ENCODE measurements around the gene SMG9. TPM values are rescaled to one million over a fixed set of nuclear protein-coding genes. Genes with fewer than 3 reads are reported as not detected.

Gene SMG9
- total RNA-seq, 6 experiments from 2014 or later, result 29.8 to 39.4 (median 32.0) TPM

DNA sequence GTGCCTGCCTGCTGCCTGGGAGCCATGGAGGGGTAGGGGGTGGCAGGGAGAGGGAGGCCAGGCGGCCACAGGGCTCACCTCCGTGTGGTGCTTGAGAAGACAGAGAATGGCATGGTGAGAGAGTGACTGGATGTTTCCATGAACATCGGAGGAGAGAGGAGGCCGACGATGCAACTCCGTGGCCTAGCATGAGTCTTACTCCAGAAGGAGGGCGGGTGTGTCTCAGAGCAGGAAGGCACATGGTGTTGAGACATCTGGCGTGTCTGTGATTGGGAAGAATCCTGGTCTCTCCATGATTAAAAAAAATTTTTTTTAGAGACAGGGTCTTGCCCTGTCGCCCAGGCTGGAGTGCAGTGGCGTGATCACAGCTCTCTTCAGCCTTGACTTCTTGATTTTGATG is 33.8 kb downstream of the SMG9 start:
- Mint-ChIP-seq H3K27me3 (ENCODE audit: insufficient read depth) (peaks cover 6% of the 10 kb centered on the region), H3K36me3 (ENCODE audit: low read depth) (no peaks in the 10 kb centered on the region), H3K4me1 (ENCODE audit: low read depth) (no peaks in the 10 kb centered on the region), H3K9me3 (no peaks in the 10 kb centered on the region), H3K27ac (no peak overlapping the region), H3K4me3 (no peak overlapping the region)
- DNase-seq, result no peak
- TF ChIP-seq, protein P1, sequence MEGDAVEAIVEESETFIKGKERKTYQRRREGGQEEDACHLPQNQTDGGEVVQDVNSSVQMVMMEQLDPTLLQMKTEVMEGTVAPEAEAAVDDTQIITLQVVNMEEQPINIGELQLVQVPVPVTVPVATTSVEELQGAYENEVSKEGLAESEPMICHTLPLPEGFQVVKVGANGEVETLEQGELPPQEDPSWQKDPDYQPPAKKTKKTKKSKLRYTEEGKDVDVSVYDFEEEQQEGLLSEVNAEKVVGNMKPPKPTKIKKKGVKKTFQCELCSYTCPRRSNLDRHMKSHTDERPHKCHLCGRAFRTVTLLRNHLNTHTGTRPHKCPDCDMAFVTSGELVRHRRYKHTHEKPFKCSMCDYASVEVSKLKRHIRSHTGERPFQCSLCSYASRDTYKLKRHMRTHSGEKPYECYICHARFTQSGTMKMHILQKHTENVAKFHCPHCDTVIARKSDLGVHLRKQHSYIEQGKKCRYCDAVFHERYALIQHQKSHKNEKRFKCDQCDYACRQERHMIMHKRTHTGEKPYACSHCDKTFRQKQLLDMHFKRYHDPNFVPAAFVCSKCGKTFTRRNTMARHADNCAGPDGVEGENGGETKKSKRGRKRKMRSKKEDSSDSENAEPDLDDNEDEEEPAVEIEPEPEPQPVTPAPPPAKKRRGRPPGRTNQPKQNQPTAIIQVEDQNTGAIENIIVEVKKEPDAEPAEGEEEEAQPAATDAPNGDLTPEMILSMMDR (IDR thresholded peaks at IDR 0.05), result no peak

DNA sequence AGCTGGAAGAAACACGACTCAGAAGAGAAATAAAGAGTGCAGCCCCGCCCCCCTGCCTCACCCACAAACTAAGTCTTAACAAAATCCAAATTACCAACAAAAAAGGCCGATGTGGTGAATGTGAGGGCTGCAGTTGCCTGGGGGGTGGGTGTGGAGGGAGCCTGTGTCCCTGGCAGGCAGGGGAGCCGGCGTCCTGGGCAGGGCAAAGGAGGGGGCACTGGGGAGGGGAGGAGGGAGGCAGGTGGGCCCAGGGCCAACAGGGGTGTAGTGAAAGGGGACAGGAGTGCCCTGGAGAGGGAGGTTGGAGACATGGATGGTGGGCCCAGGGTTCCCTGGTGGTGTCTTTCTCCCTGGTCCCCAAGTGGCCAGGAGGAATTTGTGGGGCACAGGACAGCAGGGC is 34.8 kb downstream of the SMG9 start:
- H3K9me3 Mint-ChIP-seq, result no peaks in the 10 kb centered on the region
- H3K36me3 Mint-ChIP-seq (ENCODE audit: low read depth), result no peaks in the 10 kb centered on the region
- H3K27ac Mint-ChIP-seq, result no peak overlapping the region

DNA sequence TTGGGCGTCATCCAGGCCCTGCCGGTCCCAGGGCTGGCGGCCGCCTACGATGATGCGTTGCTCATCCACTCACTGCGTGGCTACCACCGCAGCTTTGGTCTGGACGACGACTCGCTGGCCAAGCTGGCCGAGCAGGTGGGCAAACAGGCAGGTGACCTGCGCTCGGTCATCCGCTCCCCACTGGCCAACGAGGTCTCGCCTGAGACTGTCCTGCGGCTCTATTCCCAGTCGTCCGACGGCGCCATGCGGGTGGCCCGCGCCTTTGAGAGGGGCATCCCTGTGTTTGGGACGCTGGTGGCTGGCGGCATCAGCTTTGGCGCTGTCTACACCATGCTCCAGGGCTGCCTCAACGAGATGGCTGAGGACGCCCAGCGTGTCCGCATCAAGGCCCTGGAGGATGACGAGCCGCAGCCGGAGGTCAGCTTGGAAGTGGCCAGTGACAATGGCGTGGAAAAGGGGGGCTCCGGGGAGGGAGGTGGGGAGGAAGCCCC is 35.3 kb downstream of the SMG9 start:
- H3K4me1 Mint-ChIP-seq (ENCODE audit: low read depth), result no peaks in the 10 kb centered on the region
- no peaks in the 10 kb centered on the region for H3K9me3 Mint-ChIP-seq
- no peak for DNase-seq
- H3K27me3 Mint-ChIP-seq (ENCODE audit: insufficient read depth), result peaks cover 6% of the 10 kb centered on the region
- TF ChIP-seq, protein P1 (IDR thresholded peaks at IDR 0.05), result no peak
- H3K27ac Mint-ChIP-seq, result no peak overlapping the region
- no peak overlapping the region for H3K4me3 Mint-ChIP-seq
- no peaks in the 10 kb centered on the region for H3K36me3 Mint-ChIP-seq (ENCODE audit: low read depth)

More for the DNA sequence above, 34.8 kb downstream of the SMG9 start:
- Mint-ChIP-seq H3K27me3 (ENCODE audit: insufficient read depth) (peaks cover 6% of the 10 kb centered on the region), H3K4me3 (no peak overlapping the region), H3K4me1 (ENCODE audit: low read depth) (no peaks in the 10 kb centered on the region)
- DNase-seq, result no peak
- TF ChIP-seq, protein P1 (IDR thresholded peaks at IDR 0.05), result no peak

DNA sequence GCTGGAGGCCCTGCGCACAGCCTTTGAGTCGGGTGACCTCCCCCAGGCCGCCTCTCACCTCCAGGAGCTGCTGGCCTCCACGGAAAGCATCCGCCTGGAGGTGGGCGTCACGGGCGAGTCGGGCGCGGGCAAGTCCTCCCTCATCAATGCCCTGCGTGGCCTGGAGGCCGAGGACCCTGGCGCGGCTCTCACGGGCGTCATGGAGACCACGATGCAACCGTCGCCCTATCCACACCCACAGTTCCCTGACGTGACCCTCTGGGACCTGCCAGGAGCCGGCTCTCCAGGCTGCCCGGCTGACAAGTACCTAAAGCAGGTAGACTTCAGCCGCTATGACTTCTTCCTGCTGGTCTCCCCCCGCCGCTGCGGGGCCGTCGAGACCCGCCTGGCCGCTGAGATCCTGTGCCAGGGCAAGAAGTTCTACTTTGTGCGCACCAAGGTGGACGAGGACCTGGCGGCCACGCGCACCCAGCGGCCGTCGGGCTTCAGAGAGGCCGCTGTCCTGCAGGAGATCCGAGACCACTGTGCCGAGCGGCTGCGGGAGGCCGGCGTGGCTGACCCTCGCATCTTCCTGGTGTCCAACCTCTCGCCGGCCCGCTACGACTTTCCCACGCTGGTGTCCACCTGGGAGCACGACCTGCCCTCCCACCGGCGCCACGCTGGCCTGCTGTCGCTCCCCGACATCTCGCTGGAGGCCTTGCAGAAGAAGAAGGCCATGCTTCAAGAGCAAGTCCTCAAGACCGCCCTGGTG is 36.0 kb downstream of the SMG9 start:
- Mint-ChIP-seq H3K27ac (no peak overlapping the region), H3K36me3 (ENCODE audit: low read depth) (no peaks in the 10 kb centered on the region), H3K4me3 (no peak overlapping the region), H3K27me3 (ENCODE audit: insufficient read depth) (peaks cover 7% of the 10 kb centered on the region), H3K9me3 (no peaks in the 10 kb centered on the region), H3K4me1 (ENCODE audit: low read depth) (no peaks in the 10 kb centered on the region)
- DNase-seq, result no peak
- TF ChIP-seq, protein P1 (IDR thresholded peaks at IDR 0.05), result no peak

DNA sequence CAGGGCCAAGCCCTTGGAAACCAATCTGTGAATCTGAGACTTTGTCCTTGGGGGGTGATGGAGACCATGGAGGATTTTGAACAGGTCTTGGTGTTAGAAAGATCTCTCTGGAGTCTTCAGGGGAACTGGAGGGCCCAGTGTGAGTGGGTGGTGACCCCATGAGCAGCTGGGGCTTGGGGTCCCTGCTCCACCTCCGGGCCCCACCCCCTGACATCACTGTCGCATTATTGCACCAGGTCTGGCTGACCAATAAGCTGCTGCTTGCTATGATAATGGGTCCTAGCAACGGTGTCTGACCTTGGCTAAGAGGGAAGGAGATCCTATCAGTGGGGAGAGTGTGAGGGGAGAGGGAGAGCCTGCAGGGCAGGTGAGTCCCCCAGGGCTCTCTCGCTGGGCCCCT is 39.0 kb downstream of the SMG9 start, which contains the start of gene IRGC:
IRGC (plus strand) TSS at position 301 of the 400 bp plus-strand sequence. CDS start 2,483 bp downstream, outside the sequence.
- TF ChIP-seq, protein P1 (IDR thresholded peaks at IDR 0.05), result no peak
- no peak within 1 kb of the TSS for H3K4me3 Mint-ChIP-seq
- no peak for DNase-seq

More for the DNA sequence above, 39.0 kb downstream of the SMG9 start, which contains the start of gene IRGC:
- Mint-ChIP-seq H3K27ac (no peak within 1 kb of the TSS), H3K4me1 (ENCODE audit: low read depth) (no peaks in the 10 kb centered on the region; the same call in 1 of the 2 replicates), H3K9me3 (no peaks in the 10 kb centered on the region), H3K36me3 (ENCODE audit: low read depth) (no peaks in the 10 kb centered on the region), H3K27me3 (ENCODE audit: insufficient read depth) (peaks cover 7% of the 10 kb centered on the region)

Data from HFFc6 (cell line).